ENCODE data around the gene AR.

Gene AR

GRCh38 chrX:67523932-67524331 lies 19.9 kb upstream of the AR start:
- TF ChIP-seq CTCF (IDR thresholded peaks at IDR 0.05; ENCODE audit: insufficient read depth, low read length, poor library complexity, severe bottlenecking) = no peak
- H3K27me3 ChIP-seq (replicated peaks; ENCODE audit: control insufficient read depth, insufficient read depth, low read length) = no peaks in the 10 kb centered on the region
- no peak overlapping the region for H3K4me3 ChIP-seq (replicated peaks; ENCODE audit: low read depth, low read length)
- DNase-seq (ENCODE audit: extremely low read depth, insufficient read length) = no peak
- H3K36me3 ChIP-seq (ENCODE audit: control insufficient read depth, insufficient read depth, low read length) = no peaks in the 10 kb centered on the region

- no peak for TF ChIP-seq CTCF (IDR thresholded peaks at IDR 0.05; ENCODE audit: insufficient read depth, low read length, poor library complexity, severe bottlenecking)
- Histone ChIP-seq H3K4me3 (replicated peaks; ENCODE audit: low read depth, low read length) (no peak overlapping the region), H3K27me3 (replicated peaks; ENCODE audit: control insufficient read depth, insufficient read depth, low read length) (no peaks in the 10 kb centered on the region), H3K36me3 (ENCODE audit: control insufficient read depth, insufficient read depth, low read length) (no peaks in the 10 kb centered on the region)
- no peak for DNase-seq (ENCODE audit: extremely low read depth, insufficient read length)
Measured at GRCh38 chrX:67524428-67524827, 19.4 kb upstream of the AR start.

- DNase-seq (ENCODE audit: extremely low read depth, insufficient read length) = no peak
- no peak overlapping the region for H3K4me3 ChIP-seq (replicated peaks; ENCODE audit: low read depth, low read length)
- no peak for TF ChIP-seq CTCF (IDR thresholded peaks at IDR 0.05; ENCODE audit: insufficient read depth, low read length, poor library complexity, severe bottlenecking)
- no peaks in the 10 kb centered on the region for H3K36me3 ChIP-seq (ENCODE audit: control insufficient read depth, insufficient read depth, low read length)
- no peaks in the 10 kb centered on the region for H3K27me3 ChIP-seq (replicated peaks; ENCODE audit: control insufficient read depth, insufficient read depth, low read length)
Measured at GRCh38 chrX:67524950-67525691, 18.7 kb upstream of the AR start.

- no peaks in the 10 kb centered on the region for H3K36me3 ChIP-seq (ENCODE audit: control insufficient read depth, insufficient read depth, low read length)
- no peak for TF ChIP-seq CTCF (IDR thresholded peaks at IDR 0.05; ENCODE audit: insufficient read depth, low read length, poor library complexity, severe bottlenecking)
- DNase-seq (ENCODE audit: extremely low read depth, insufficient read length) = no peak
- H3K4me3 ChIP-seq (replicated peaks; ENCODE audit: low read depth, low read length) = no peak overlapping the region
- no peaks in the 10 kb centered on the region for H3K27me3 ChIP-seq (replicated peaks; ENCODE audit: control insufficient read depth, insufficient read depth, low read length)
Measured at GRCh38 chrX:67536564-67536963, 7.3 kb upstream of the AR start.

- TF ChIP-seq CTCF (IDR thresholded peaks at IDR 0.05; ENCODE audit: insufficient read depth, low read length, poor library complexity, severe bottlenecking) = no peak
- H3K36me3 ChIP-seq (ENCODE audit: control insufficient read depth, insufficient read depth, low read length) = no peaks in the 10 kb centered on the region
- no peaks in the 10 kb centered on the region for H3K27me3 ChIP-seq (replicated peaks; ENCODE audit: control insufficient read depth, insufficient read depth, low read length)
- no peak overlapping the region for H3K4me3 ChIP-seq (replicated peaks; ENCODE audit: low read depth, low read length)
- DNase-seq (ENCODE audit: extremely low read depth, insufficient read length) = no peak
Measured at GRCh38 chrX:67538383-67538782, 5.4 kb upstream of the AR start.
